Activated CD4-positive, CD25-positive, alpha-beta regulatory T cell (primary cell): ENCODE data around the gene SNX9.
A peak's percentile ranks its signal among the peaks of the same experiment; 100 is the strongest.

ENCODE experiments used
- DNase-seq, 4 experiments: peaks; one replicate each; lab custom pipeline; 2025; lab: John Stamatoyannopoulos, UW

The SNX9 gene

DNA sequence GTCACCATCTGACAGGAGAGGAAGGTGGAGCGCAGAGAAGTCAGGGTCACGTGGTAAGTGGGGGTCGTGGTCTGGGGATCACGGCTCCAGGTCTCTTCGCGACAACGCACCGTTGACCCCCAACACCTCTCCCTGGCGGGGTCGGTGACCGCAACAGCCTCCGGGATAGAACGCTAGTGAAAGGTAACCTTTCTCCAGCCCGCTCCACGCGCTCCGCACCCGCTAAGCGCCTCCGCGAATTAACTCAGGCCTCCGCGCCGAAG is 158.0 kb downstream of the SNX9 start:
- no peak for DNase-seq

DNA sequence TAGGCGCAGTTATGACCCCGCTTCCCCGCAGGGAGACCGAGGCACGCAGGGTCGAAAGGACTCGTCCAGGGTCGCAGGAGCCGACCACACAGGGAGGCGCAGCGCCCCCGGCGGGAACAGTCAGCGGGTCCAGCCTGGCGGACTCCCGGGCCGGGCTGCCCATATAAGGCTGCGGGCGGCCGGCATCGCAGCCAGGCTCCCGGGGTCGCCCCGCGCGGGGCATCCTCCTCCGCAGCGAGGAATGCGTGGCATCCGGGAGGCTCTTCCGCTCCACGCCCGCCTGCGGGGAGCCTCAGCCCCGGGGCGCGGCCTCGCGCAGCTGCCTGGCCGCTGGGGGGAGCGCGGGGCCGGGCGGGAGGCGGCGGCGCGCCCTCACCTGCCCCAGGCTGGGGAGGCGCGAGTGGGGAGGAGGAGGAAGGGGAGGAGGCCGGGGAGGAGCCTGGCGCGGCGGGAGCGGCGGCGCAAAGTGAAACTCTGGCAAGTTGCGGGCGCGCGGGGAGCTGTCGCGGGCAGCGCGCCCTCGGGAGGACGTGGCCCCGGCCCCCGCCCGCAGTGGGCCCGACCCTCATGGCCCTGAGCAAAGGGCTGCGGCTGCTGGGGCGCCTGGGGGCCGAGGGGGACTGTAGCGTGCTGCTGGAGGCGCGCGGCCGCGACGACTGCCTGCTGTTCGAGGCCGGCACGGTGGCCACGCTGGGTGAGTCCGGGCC is 158.5 kb downstream of the SNX9 start, which contains the start of gene SYNJ2:
Gene SYNJ2 (plus strand): TSS at position 469 of the 707 bp plus-strand sequence. CDS start 99 bp downstream, at position 568.
- DNase-seq, result peak; percentile 55 to 69 (median 64)

DNA sequence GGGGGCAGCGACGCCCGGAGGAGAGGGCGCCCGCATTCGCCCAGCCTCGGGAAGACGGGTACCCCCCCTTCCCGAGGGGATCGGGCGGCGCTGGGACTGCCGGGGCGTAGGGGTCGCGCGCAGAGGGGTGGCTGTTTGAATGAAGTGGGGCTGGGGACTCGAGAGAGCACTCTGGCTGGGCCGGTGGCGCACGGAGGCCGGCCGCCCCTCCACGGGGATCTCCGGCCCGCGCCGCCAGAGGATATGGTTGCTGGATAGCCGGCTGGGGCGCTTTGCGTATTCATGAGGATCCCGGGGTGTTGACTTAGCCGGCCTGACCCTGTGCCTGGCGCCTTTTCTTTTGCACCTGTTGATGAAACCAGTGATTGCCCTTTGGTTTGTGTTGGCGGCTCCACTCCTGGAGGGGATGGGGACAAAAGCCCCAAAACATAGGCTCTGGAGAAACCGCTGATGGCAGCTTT is 159.1 kb downstream of the SNX9 start:
- DNase-seq, result peak in 1 of 4 experiments; percentile 16

DNA sequence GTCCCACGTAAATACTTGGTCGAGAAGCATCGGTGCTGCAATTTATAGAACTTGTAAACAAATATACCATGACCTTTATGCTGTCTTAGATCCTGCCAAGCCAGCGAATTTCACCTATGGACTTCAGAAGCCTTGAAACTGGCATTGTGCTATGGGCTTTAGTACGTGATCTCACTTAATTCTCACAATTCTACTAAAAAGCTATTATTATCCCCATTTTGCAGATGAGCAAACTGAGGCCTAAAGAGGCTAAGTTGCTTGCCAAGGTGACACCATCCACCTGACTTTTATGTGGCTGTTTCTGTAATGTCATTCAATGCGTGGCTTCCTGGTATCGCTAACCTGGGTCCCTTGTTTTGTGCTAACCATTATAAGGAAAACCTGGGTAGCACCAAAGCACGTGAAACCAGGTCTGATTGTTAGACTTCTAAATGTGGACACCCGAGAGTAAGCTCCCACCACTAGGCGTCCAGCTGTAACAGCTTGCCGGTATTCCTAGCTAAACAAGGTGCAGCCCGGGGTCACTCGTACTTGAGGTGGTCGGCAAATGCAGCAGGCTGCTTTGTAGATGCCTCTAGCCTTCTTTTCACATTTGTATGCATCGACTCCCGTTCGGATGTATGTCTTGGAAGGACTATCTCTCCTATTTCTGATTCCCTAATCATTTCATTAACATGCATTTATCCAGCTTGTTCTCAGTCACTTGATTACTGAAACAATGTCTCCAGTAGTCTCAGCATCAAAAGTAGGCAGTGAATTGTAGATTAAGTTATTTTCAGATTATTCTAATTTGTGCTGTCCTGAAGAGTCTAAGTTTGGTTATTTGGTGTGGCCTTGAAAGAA is 159.7 kb downstream of the SNX9 start:
- DNase-seq, result no peak

DNA sequence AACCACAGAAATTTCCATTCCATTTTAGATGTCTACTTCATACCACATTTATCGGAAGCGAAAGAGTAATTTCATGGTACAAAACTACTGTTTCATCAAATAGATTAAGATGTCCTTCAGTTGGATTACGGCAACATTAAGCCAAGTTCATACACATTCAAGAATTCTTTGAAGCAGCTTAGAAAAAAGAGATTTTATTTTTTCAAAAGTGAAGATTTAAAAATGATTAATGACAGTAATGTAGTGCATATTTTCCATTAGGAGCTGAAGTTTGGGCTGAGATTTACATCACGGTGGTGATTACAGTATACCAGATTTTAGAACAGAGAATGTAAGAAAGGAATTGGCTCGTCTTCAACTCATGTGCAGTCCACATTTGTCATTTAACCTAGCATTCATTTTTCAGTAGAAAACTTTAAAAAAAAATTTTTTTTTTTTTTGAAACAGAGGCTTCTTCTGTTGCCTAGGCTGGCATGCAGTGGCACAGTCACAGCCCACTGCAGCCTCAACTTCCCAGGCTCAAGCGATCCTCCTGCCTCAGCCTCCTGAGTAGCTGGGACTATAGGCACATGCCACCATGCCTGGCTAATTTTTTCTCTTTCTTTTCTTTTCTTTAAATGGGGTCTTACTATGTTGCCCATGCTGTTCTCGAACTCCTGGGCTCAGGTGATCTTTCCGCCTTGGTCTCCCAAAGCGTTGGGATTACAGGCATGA is 160.5 kb downstream of the SNX9 start:
- DNase-seq, result no peak

DNA sequence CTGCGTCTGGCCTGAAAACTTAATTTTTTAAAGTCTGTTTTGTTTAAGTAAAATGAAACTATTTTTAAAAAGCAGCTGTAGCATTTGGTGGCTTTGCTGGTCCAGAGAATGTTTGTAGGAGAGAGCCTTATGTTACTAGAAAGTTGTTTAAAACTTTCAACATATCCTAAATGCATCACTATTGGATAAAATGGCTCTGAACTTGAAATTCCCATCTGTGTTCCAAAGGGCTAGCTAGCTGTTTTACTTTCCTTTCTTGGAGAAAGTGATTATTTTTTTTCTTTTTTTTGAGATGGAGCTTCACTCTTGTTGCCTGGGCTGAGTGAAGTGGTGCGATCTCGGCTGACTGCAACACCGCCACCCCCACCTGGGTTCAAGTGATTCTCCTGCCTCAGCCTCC is 161.1 kb downstream of the SNX9 start:
- DNase-seq, result no peak

DNA sequence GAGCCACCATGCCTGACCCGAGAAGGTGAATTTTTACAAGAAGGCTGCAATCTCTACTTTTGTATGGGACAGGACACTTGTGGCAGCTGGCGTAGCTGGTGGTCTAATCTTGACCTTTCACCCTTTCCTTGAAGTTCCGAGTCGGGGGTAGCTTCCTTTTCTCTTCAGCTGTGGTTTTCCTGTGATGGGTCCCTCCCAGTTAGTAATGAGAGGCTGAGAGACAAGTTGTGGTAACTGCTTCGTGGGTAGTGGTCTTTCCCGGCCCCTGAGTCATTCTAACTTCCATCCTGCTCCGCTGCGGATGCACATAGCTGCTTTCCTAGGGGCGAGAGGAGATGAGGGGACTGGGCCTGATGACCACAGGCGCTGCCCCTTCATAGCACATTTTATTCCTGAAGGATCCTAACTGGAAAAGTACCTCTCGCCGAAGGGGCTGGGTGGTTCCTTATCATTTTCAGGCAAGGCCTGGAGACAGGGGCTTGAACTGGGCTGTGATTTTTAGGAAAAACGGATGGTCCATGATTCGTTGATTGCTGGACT is 161.7 kb downstream of the SNX9 start:
- no peak for DNase-seq

DNA sequence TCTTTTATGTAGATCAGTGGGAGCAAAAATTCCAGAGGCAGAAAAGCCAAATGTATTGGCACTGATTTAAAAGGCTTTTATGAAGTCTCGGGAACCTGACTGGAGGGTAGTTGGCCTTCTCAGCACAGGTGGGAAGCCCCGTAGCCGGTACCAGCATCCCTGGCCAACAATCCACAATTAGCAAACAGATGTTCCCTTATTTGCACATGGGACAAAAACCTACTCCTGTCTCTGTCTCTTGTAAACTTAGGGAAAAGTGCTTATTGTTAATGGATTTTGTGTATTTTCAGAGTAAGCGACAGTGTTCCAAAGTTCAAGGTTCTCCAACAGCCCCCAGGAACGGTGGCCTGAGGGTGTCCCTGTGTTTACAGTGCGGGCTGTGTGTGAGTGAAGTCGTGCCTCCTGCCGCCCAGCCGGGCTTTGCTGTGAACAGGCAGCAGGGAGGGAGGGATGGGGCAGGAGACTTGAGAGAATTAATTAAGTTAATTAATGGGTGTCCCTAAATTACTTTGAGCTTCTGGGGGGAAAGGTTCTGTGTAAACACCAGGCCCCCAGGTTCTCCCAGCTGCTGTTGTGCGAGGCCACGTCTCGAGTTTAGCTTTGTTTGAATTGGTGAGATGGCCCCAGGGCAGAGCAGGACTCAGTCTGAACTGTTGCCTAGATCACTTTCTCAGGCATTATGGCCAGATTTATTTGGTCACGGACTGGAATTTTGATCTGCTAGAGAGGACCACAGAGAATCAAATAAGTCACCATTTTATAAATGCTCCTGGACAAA is 162.5 kb downstream of the SNX9 start:
- no peak for DNase-seq

DNA sequence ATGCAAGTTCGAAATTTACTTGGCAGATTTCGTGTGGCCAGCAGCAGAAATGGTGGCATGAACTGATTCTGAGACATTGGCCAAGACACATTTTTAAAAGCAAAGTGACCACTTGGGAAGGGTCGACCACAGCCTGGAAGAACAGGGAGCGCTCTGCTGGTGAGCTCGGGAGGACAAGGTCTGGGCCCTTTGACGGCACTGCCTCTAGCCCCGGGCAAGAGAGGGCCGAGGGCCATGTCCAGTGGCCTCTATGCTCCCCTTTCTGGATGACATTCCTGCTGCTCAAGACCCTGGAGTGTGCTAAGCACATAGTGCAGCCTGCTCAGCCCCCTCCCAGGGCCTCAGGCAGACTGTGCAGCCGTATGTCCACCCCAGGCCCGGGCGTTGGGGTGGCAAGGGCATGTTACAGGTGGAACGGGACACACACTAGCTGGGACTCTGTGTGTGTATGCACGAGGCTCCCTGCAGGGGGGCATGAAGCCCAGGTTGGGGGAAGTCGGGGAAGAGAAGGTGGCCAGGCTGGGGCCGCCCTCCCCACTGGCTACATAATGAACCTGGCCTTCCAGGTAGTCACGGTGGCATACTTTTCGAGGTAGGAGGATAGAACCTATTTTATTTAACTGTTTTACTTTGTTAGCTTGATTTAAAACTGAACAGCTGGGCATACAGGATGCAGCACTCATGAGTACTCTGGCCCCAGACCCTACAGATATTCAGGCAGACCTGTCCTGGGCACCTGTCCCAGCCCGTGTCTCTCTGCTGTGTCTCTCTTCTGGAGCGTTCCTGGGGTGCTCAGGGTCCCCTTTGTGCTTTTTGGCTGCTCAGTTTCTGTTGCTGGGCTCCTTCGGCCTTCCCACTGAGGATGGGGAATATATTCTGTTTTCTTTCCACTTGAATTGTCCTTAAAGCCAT is 165.0 kb downstream of the SNX9 start:
- no peak for DNase-seq

DNA sequence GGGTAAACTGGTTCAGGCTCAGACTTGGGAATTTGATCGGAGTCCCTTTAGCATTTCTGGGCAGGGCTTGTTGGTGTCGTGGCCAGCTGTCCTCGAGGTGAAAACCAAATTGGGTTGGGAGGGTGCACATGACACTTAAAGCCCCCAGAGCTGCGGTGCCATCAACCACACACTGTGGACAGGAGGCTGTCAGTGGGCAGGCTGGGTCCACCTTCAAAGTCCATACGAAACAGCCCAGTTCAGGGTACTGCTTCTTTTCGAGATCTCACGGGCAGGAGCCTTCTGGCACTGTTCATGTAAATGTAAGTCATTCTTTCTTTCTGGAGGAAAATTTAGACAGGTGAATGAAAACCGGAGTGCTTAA is 165.6 kb downstream of the SNX9 start:
- no peak for DNase-seq

DNA sequence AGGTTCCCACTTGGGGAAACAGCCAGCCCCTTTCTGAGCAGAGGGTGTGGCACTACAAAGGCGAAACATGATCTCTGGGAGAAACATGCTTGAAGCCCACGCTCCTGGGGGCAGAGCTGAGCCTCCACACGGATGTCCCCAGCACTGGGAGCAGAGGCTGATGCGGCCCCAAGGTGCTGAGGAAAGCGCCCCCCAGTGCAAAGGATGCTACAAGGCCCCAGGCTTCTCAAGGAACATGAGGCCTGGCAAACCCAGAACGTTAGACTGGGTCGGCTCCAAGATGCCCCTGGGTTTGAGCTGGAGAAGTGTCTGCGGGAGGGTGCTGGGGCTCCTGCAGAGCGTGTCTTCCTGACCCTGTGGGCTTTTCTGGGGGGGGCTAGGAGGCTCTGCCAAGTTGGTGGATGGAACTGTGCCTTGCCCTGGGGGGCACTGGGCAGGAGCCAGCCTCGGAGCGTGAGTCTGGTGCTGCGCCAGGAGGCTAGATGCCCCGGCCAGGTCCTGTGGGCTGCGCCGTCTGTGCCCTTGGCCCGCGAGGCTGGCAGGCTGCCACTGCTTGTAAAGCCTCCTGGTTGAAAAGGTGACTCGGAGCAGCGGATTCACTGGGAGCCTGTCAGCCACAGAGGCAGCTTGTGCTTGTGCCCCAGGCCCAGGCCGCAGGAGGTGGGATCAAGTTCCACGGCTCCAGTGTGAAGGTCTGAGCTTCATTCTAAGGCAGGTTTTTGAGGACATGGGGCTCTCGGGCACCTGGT is 166.7 kb downstream of the SNX9 start:
- no peak for DNase-seq

DNA sequence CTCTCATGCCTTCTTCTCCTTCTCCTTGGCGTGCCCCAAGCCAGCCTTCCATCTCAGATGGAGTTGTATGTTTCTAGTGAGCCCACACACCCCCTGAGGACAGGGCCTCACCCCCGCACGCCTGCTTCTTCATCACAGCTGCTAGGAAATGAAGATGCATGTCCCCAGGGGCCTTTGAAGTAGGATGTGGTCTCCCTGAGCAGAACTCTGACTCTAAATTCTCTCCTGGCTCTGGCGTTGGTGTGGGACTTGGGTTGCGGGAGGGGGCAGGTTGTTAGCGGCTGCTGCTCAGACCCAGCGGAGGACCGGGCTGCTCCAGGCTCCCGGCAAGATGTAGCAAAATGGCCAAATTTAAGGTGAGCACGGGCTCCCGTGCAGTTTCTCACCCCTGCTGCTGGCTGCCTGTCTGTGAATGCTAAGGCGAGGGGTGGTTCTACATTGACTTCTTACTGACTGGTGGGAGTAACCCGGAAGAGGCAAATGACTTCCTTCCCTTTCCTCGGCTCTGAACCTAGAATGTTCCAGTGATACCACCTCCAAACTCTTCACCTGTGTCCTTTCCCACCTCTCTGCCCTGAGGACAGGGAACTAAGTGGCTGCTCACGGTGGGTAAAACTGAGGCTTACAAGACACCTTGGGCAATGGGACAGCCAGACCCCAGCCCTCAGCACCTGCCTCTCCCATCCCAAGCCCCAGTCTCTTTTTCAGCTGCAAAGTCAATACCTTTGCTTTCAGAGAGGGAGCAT is 167.4 kb downstream of the SNX9 start:
- no peak for DNase-seq

DNA sequence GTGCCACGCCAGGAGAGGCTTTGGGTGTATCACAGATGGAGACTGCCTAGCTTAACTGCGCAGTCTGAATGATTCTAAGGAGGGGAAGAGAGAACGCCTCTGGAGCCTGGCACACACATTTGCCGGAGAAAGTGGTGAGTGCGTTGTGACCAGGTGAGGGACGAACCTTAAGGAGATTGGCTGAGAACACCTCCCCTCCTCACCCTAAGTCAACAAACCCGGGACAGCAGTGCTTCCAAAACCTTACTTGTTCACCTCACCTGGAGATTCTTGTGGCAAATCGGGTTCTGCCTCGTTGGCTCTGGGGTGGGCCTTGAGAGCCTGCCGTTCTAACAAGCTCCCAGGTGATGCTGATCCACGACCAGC is 168.0 kb downstream of the SNX9 start:
- DNase-seq, result no peak

DNA sequence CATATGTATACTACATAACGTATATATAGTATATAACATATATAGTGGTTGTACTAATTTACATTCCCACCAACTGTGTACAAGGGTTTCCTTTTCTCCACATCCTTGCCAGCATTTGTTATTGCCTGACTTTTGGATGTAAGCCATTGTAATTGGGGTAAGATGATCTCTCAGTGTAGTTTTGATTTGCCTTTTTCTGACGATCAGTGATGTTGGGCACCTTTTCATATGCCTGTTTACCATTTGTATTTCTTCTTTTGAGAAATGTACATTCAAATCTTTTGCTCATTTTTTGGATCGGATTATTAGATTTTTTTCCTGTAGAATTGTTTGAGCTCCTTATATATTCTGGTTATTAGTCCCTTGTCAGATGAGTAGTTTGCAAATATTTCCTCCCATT is 170.0 kb downstream of the SNX9 start:
- DNase-seq, result no peak

DNA sequence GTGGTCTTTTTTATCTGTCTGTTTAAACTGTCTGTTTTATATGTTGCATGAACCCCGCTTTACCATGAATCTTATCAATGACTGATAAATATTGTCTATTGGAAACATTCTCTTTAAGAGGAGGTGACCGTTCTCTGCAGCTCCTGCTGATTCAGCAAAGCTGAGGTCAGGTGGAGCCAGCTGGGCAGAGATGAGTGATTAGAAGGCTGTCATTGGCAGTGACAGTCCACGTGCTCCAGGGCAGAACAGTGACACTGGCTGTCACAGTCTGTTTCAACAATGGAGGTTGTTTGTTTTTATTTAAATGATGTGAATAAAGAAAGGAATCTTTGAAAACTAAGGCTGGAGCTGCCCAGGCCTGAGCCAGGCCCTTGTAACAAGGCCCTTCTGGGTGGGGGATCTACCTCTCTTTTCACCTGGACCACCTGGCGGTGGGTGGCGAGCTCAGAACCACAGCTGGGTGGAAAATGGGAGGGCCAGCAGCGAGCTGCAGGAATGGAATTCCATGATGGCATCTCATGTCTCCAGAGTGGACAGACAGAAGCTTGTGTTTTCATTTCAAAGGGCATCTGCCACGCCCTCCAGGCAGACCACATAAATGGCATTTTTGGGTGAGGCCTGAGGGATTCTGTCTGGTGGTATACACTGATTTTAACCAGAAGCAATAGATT is 171.2 kb downstream of the SNX9 start:
- DNase-seq, result no peak
